Measurements from ENCODE around the gene MBNL1. TPM values are rescaled to one million over a fixed set of nuclear protein-coding genes. Genes with fewer than 3 reads are reported as not detected.
"Not testable (repeated sequence)": the region's sequence is repeated elsewhere in the genome, so short reads cannot be mapped to it uniquely, and the experiment has no call there.

Gene MBNL1
- polyA plus RNA-seq, 3 donors = 50.2 to 54.7 (median 54.5) TPM

DNA sequence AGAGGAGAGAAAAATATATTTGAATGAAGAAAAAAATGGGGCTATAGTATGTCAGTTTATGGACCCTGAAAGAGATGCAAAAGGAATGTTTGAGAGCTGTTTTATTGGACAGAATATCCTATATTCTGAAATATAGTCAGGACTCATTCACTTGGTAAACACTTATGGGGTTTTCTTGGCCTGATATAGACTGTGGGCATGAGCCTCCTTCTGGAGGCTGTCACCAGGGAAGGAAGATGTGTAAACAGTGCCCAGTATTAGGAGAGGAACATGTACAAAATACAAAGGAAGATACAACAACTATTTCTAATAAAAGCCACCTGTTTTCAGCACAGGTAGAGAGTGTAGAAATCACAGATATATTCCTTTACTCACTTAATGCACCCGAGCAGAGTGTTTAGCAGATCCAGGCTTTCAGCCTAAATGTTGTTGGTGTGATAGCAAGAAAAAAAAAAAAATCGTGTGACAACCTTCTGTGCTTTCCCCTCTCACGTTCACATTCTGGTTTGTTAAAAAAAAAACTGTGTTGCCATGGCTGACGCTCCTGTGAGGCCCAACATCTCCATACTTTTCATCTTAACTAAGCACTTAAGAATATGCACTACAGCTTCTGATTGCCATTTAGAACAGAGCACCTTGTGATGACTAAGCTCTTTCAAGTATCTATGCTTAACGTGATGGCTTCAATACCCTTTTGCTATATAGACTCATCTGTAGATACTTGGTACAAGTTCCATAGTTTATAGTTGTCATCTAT, 134.1 kb downstream of the MBNL1 start:
- no peak for DNase-seq (ENCODE audit: extremely low read depth in 1 of 11, low read depth in 9 of 11, low spot score in 4 of 11)

DNA sequence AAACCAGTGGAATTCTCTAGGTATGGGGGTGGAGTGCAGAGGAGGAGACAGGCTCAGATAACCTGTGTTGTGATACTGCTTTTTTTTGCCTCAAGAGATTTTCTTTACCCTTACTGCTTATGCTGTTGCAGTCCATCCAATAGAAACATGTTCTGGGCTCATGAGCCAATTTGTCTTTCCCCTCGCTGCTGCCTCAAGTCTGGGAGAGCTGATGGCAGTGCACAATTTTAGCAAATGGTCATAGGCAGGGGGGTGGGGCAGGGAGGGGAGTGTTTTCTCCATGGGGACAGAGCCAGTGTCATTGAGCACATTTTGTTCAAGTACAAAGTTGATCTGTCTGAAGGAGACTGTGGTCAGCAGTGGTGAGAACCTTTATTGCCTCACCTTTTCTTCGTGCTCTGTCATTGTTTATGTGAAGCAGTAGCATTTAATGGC, 134.9 kb downstream of the MBNL1 start:
- no peak for DNase-seq (ENCODE audit: extremely low read depth in 1 of 11, low read depth in 9 of 11, low spot score in 4 of 11)

DNA sequence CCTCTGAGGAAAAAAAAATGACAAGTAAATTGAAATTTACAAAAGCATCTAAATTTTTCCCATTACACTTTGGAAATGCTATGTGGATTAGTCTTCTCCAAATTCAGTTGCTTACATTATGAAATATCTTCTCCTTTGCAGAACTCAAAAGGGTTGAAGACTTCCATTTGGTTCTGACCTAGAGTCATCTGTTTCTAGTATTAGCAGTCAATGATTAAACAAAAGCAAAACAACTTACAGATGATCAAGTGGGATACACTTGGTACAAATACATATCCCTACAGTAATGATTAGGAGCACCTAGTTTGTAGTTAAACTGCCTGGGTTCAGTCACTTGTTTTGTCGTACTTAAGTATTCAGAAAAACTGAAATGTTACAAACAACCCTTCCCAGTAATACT, 136.2 kb downstream of the MBNL1 start:
- no peak for DNase-seq (ENCODE audit: extremely low read depth in 1 of 11, low read depth in 9 of 11, low spot score in 4 of 11)

DNA sequence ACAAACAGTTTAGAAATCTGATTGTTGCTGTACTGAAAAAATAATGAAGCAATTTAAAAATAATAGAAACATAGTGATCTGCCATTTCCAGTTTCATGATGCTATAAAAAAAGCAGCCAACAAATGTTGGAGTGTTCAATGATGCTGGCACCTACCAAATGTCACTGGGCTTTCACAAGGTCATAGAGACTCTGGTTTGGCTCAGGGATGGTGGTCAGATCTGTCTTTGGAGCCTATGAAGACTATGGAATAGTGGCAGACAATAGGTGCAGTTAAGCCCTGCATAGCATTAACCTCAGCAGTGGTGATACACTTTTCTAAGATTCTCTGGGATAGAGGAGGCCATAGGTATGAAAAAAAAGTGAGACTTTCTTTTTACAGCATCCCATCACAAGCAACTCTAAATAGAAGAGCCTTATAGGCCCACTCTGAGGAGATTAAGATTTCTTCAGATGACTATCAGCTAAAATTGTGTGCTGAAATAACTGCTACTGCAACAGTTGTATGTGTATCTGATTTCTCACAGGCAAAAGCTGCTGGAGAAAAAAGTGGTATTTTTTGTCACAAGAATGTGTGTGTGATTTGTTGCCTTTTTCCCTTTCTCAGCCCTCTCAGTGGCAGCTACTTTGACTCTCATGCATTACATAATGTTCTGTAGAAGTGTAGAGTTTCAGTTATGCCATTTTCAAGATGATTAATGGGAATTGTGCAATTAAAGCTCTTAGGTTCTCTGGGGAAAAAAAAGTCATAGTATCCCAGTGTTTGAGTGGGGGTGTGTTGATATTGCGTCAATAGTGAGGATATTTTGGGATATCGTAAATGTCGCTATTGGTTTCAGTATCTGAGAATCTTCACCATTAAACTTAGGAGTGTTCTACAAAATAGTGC, 137.4 kb downstream of the MBNL1 start:
- peak in 9 of 11 donors; percentile 18 to 53 (median 38) for DNase-seq (ENCODE audit: extremely low read depth in 1 of 11, low read depth in 9 of 11, low spot score in 4 of 11)

DNA sequence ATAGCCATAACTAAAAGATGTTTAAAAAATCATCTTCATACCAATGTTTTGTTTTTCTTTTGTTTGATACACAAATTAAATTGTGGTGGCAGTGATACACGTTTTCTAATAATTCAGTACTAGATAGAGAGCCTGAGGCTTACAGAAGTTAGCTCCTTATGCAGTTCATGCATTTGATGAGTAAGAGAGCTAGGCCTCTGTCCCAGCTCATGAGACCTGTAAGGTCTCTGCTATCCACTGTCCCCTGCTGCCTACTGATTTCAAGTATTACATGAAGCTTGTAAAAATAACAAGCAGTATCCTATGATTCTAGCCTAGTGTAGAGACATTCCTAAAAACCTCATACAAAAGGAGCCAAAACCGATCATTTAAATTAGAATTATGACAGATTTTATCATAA, 144.5 kb downstream of the MBNL1 start:
- no peak for DNase-seq (ENCODE audit: extremely low read depth in 1 of 11, low read depth in 9 of 11, low spot score in 4 of 11)

DNA sequence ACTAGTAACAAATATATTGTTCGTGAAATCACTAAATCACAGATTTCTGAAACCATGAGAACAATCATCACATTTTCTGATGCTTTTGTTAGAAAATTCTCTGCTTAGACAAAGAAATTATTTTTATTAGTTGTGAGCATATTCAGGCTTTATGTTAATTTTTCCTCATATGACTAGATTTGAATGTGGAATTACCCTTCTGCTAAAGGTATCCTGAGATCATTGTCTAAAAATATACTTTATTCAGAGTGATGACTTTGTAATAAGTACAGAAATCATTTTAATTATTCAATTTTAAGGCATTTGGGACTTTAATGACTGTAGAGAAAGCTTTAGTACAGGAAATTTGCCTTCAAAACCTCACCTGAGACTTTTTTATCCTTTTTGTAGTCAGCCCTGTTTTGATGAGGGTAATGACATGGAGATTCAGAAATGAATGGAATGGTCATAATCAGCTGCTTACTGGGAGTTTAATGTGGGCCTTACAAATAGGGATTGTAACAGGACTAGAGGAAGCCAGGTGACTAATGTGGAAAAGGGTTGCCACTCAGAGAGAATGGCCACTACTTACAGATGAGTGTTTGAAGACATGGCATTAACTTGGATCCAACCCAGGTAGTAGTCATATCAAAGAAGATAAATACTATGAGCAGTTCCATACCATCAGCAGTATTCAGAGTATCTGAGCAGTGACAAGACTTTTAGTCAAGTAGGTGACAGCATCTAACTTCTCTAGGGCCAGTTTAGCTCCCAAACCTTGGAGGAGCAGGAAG, 148.3 kb downstream of the MBNL1 start:
- DNase-seq (ENCODE audit: extremely low read depth in 1 of 11, low read depth in 9 of 11, low spot score in 4 of 11) = no peak

DNA sequence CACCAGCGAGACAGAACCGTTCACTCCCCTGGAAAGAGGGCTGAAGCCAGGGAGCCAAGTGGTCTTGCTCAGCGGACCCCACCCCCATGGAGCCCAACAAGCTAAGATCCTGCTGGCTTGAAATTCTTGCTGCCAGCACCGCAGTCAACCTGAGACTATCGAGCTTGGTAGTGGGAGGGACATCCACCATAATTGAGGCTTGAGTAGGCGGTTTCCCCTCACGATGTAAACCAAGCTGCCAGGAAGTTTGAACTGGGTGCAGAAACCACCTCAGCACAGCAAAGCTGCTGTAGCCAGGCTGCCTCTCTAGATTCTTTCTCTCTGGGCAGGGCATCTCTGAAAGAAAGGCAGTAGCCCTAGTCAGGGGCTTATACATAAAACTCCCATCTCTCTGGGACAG, 151.0 kb downstream of the MBNL1 start:
- DNase-seq (ENCODE audit: extremely low read depth in 1 of 11, low read depth in 9 of 11, low spot score in 4 of 11) = no peak

DNA sequence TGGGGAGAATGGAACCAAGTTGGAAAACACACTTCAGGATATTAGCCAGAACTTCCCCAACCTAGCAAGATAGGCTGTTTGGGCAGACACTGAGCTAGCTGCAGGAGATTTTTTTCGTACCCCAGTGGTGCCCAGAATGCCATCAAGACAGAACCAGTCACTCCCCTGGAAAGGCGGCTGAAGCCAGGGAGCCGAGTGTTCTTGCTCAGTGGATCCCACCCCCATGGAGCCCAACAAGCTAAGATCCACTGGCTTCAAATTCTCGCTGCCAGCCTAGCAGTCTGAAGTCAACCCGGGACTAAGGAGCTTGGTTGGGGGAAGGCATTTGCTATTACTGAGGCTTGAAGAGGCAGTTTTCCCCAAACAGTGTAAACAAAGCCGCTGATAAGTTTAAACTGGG, 152.4 kb downstream of the MBNL1 start:
- DNase-seq (ENCODE audit: extremely low read depth in 1 of 11, low read depth in 9 of 11, low spot score in 4 of 11) = no peak

DNA sequence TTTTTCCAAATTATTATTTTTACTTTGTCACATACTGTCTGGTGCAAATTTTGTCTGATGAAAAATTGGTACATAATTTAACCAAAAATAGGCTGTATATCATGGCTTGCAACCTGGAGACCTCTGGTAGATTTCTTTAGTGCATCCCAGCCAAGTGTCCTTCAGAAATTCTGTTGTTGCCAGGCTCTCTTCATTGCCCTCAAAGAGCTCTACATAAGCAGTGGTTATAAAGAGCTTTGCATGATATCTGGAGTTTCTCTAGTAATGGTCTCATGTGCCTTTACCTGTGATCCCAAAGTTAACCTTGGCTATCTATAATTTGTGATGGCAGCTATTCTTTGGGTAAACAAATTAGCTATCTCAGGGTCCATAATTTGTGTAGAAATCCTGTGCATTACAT, 157.7 kb downstream of the MBNL1 start:
- no peak for DNase-seq (ENCODE audit: extremely low read depth in 1 of 11, low read depth in 9 of 11, low spot score in 4 of 11)

DNA sequence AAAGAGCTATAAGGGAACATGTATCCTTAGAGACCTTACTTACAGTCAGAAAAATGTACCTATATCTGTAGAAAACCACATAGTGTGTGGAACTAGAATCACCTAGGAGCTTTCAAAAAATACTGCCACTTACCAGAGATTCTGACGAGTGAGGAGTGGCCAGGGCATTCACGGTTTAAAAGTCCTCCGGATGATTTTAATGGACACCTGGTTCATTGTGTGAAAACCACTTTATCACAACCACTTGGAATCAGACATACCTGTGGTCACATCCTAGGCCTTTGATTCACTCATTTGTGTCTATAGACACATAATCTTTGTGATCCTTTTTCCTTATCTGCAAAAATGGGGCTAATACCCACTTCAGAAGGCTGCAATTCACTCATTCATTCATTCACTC, 159.8 kb downstream of the MBNL1 start:
- DNase-seq (ENCODE audit: extremely low read depth in 1 of 11, low read depth in 9 of 11, low spot score in 4 of 11) = no peak

DNA sequence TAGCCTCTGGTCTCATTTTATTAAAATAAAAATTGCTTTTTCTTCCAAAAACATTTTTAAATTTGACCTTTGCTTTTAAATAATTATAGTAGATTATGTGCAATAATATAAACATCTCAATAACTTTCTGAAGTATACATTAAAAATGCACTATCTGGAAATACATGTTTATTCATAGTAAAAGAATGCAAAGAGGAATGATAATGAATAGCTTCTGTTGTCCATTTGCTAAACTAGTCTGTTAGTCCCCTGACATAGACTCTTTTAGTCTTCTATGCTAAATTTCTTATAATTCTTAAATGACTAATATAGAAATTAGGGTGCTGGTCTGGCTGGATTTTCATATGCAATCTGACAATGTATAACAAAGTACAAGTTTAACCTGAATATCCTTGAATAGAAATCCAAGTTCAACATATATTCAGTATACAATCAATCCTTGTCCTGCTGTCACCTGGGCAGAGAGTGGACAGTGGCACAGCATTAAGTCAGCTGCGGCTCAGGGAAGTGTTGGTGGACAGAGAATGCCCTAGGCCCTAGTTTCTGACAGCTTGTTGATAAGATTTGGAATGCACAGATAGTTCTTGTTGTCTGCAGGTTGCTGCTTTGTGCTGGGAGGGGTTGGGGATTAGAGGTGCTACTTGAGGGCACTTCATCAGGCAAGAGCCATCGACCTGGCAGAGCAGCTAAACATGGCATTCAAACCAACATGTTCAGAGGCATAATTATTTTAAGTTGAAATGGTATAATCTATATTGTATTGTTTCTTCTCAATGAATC, 161.7 kb downstream of the MBNL1 start:
- DNase-seq (ENCODE audit: extremely low read depth in 1 of 11, low read depth in 9 of 11, low spot score in 4 of 11) = no peak

DNA sequence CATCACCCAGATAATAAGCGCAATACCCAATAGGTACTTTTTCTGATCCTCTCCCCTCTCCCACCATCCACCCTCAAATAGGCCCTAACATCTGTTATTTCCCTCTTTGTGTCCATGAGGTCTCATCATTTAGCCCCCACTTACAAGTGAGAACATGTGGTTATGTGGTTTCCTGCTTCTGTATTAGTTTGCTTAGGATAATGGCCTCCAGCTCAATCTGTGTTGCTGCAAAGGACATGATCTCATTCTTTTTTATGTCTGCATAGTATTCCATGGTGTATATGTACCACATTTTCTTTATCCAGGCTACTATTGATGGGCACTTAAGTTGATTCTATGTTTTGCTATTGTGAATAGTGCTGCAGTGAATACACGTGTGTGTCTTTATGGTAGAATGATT, 165.4 kb downstream of the MBNL1 start:
- no peak for DNase-seq (ENCODE audit: extremely low read depth in 1 of 11, low read depth in 9 of 11, low spot score in 4 of 11)

DNA sequence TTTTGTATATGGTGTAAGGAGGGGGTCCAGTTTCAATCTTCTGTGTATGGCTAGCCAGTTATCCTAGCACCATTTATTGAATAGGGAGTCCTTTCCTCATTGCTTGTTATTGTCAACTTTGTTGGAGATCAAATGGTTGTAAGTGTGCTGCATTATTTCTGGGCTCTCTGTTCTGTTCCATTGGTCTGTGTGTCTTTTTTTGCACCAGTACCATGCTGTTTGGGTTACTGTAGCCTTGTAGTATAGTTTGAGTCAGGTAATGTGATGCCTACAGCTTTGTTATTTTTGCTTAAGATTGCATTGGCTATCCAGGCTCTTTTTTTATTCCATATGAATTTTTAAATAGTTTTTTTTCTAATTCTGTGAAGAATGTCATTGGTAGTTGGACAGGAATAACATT, 166.5 kb downstream of the MBNL1 start:
- DNase-seq (ENCODE audit: extremely low read depth in 1 of 11, low read depth in 9 of 11, low spot score in 4 of 11) = not testable (repeated sequence)

DNA sequence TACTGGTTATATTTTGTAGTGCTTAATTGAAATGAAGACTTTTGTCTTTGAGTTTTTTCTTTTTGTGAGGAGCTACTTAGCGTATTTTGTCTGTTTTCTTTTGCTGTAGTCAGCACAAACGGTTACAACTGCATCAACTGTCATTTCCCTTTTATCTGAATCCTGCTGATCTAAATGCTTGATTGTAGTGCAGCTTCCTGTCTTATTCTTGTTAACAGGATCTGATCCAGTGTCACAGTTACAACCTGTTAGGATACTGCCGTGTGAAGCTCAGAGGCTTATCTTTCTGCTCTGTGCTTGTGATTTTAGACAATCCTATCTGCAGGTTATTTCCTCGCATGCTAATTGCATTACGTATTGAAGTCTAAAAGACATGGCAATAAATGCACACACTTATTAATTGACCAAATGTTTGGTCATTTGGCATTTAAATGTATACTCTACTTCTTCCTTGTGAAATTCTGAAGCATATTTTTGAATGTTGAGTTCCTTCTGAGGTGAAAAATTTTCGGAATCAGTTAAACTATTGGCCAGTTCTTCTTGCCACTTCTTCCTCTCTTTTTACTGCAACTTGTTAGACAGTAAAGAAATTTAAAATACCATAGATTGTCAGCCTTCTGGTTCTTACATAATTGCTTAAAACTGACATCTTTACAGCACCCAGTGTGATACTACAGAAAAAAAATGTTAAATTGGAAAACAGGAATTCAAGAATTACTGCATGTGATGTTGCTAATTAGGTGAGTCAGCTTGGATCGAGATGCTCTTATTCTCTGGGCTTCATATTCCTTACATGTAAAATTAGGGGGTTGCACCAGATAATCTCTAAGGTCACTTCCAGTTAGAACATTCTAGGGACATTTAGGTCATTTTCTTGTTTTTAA, 168.2 kb downstream of the MBNL1 start:
- DNase-seq (ENCODE audit: extremely low read depth in 1 of 11, low read depth in 9 of 11, low spot score in 4 of 11) = no peak

DNA sequence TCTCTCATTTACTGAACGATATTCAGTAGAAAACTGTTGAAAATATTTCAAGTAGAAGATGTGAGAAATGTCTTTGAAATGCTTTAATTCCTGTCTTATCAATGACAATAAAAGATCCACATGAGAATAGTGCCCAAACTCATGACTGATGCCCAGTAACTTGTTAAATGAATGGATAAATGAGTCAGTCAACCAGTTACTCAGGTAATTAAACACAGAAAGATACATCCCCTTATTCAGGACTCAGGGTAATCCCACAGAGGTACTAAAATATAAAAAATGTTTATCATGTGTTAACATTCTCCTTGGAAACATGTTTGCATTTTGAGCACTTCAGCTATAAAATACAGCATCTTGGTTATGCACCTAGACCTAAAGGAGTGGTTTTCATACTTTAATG, 169.5 kb downstream of the MBNL1 start:
- DNase-seq (ENCODE audit: extremely low read depth in 1 of 11, low read depth in 9 of 11, low spot score in 4 of 11) = no peak

DNA sequence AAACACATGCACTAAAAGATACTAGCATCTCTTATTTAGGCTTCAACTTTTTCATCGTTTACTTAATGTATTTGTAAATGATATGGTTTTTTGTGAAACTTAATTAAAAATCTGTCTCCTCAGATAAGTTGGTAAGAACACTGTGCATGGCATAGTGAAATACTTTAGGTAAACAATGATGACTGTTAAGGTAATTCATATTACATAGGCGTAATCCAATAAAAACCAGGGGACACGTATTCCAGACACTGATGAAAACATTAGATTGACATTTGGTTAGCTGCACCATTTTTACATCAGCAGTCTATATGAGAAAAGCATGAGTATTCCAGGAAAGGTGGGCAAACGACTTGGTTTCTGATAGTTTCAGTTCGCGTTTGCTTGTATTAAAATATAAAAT, 170.0 kb downstream of the MBNL1 start:
- DNase-seq (ENCODE audit: extremely low read depth in 1 of 11, low read depth in 9 of 11, low spot score in 4 of 11) = no peak

DNA sequence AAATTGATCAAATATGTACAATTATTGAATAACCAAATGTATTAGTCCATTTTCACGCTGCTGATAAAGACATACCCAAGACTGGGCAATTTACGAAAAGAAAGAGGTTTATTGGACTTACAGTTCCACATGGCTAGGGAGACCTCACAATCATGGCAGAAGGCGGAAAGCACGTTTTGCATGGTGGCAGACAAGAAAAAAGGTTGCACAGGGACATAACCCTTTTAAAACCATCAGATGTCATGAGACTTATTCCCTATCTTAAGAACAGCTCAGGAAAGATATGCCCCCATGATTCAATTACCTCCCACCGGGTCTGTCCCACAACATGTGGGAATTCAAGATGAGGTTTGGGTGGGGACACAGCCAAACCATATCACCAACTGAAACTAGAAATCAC, 171.5 kb downstream of the MBNL1 start:
- not testable (repeated sequence) for DNase-seq (ENCODE audit: extremely low read depth in 1 of 11, low read depth in 9 of 11, low spot score in 4 of 11)

Data from renal cortex interstitium (tissue), 11 donors.